MCF 10A (cell line): ENCODE data around the gene CCNT1. TPM values are rescaled to one million over a fixed set of nuclear protein-coding genes. Genes with fewer than 3 reads are reported as not detected.
"Not testable (repeated sequence)": the region's sequence is repeated elsewhere in the genome, so short reads cannot be mapped to it uniquely, and the experiment has no call there.

Source experiments
- BruUV-seq: library from RNA; stranded (reverse); fragments of 400-500 nt; replicated peaks from 2 replicates; lab custom pipeline; 2021; lab: Mats Ljungman, UMichigan
- CTCF ChIA-PET: fragments of 300-600 bp; sonication (Branson Sonifier 250); formaldehyde crosslinking; extraction: SDS; loops from one replicate; lab custom pipeline; 2021; ENCODE audit warnings: antibody characterized with exemption, inconsistent platforms; lab: Yijun Ruan, JAX
- POLR2A ChIA-PET: fragments of 300-600, 350-650 bp; sonication (Branson Sonifier 250); formaldehyde crosslinking; extraction: SDS; loops from one replicate; lab custom pipeline; 2020; ENCODE audit warnings: antibody characterized with exemption, inconsistent platforms; lab: Yijun Ruan, JAX
- DNase-seq: peaks from one replicate; pipeline ENCODE4 v3.0.0-alpha.2; 2018; ENCODE audit not compliant: unreplicated experiment
- H3K27ac Mint-ChIP-seq: one replicate; pipeline ENCODE4 v1.8.0; 2022; ENCODE audit warnings: mild to moderate bottlenecking, low read depth, mixed read lengths; ENCODE audit not compliant: unreplicated experiment
- H3K27me3 Mint-ChIP-seq: one replicate; pipeline ENCODE4 v1.8.0; 2022; ENCODE audit warnings: mixed read lengths; ENCODE audit not compliant: insufficient read depth, unreplicated experiment
- H3K36me3 Mint-ChIP-seq: one replicate; pipeline ENCODE4 v1.8.0; 2022; ENCODE audit warnings: mild to moderate bottlenecking, moderate library complexity, mixed read lengths; ENCODE audit not compliant: insufficient read depth, unreplicated experiment
- H3K4me1 Mint-ChIP-seq: one replicate; pipeline ENCODE4 v1.8.0; 2022; ENCODE audit warnings: mixed read lengths; ENCODE audit not compliant: insufficient read depth, unreplicated experiment
- H3K4me3 Mint-ChIP-seq: one replicate; pipeline ENCODE4 v1.8.0; 2022; ENCODE audit warnings: mild to moderate bottlenecking, moderate library complexity, mixed read lengths; ENCODE audit not compliant: unreplicated experiment
- H3K9me3 Mint-ChIP-seq: one replicate; pipeline ENCODE4 v1.8.0; 2022; ENCODE audit warnings: mixed read lengths; ENCODE audit not compliant: unreplicated experiment
- CTCF ChIP-seq: fragments of 200-600 bp; IDR thresholded peaks from one replicate; pipeline ENCODE4 v1.8.0; 2022; ENCODE audit warnings: antibody characterized with exemption, mild to moderate bottlenecking; ENCODE audit not compliant: unreplicated experiment
- intact Hi-C: fragments of 100-400 bp; cut with micrococcal nuclease; formaldehyde crosslinking; loops from 2 replicates; pipeline ENCODE4 v1.14.1; 2022
- total RNA-seq: library from RNA; stranded (reverse); gene quantifications from 2 replicates; pipeline ENCODE4 v1.2.3, GENCODE V29; 2022

CCNT1 gene
- total RNA-seq, 1 experiment from 2014 or later: 55.1 TPM

GRCh38 chr12:48717252-48717695, 767 bp upstream of the CCNT1 start:
- ChIA-PET POLR2A (interaction anchor here (0.9 to 1.4 kb wide), 4 partner anchors 9 to 78 kb away, joined by 3 to 4 read pairs (median 4); a partner anchor contains a TSS), CTCF (interaction anchor here (1.0 kb wide), 1 partner anchor 25 kb away, joined by 4 read pairs; no protein-coding TSS in a partner anchor)
- Mint-ChIP-seq H3K4me1 (peaks cover 14% of the 10 kb centered on the region), H3K4me3 (peak overlapping the region; percentile 92), H3K27me3 (no peaks in the 10 kb centered on the region), H3K36me3 (peaks cover 42% of the 10 kb centered on the region), H3K27ac (peak overlapping the region; percentile 99), H3K9me3 (peaks cover 18% of the 10 kb centered on the region)
- intact Hi-C loops: no loop called here
- no peak for TF ChIP-seq CTCF
- DNase-seq: peak; percentile 17
- BruUV-seq: TSS peak; percentile 94

- Mint-ChIP-seq H3K27me3 (no peaks in the 10 kb centered on the region), H3K4me3 (peak overlapping the region; percentile 92), H3K9me3 (peaks cover 16% of the 10 kb centered on the region), H3K4me1 (peaks cover 14% of the 10 kb centered on the region), H3K36me3 (peaks cover 54% of the 10 kb centered on the region), H3K27ac (peak overlapping the region; percentile 99)
- TSS peak; percentile 66 for BruUV-seq
- intact Hi-C loops: no loop called here
- no peak for TF ChIP-seq CTCF
- no peak for DNase-seq
- ChIA-PET POLR2A (interaction anchor here (0.6 to 3.2 kb wide), 14 partner anchors 10 to 472 kb away, joined by 3 to 29 read pairs (median 5); partner anchors contain the start of genes ADCY6, DDX23, KANSL2 and TUBA1B), CTCF (interaction anchor here (0.6 to 1.1 kb wide), 3 partner anchors 19 to 99 kb away, joined by 3 to 4 read pairs (median 3); no protein-coding TSS in a partner anchor)
Measured at GRCh38 chr12:48716168-48716492, 377 bp downstream of the CCNT1 start.

GRCh38 chr12:48712209-48712608, 4.3 kb downstream of the CCNT1 start:
- Mint-ChIP-seq H3K27me3 (no peaks in the 10 kb centered on the region), H3K4me1 (peaks cover 14% of the 10 kb centered on the region), H3K27ac (no peak overlapping the region), H3K9me3 (no peaks in the 10 kb centered on the region), H3K4me3 (no peak overlapping the region), H3K36me3 (peaks cover 78% of the 10 kb centered on the region)
- BruUV-seq: no TSS peak
- intact Hi-C loops: no loop called here
- TF ChIP-seq CTCF: no peak
- DNase-seq: no peak
- ChIA-PET POLR2A (interaction anchor here (1.6 kb wide), 1 partner anchor 30 kb away, joined by 4 read pairs; the partner anchor contains the start of gene KANSL2), CTCF (interaction anchor here (0.5 kb wide), 1 partner anchor 118 kb away, joined by 3 read pairs; no protein-coding TSS in a partner anchor)

GRCh38 chr12:48698822-48699221, 17.7 kb downstream of the CCNT1 start:
- H3K27ac Mint-ChIP-seq, DNase-seq, H3K27me3 Mint-ChIP-seq, H3K4me3 Mint-ChIP-seq, H3K9me3 Mint-ChIP-seq, intact Hi-C loops, H3K4me1 Mint-ChIP-seq: not testable (repeated sequence)
- CTCF ChIA-PET: interaction anchor here (0.6 kb wide), 1 partner anchor 11 kb away, joined by 3 read pairs; no protein-coding TSS in a partner anchor
- TSS peak; percentile 10 for BruUV-seq
- peaks cover 94% of the 10 kb centered on the region for H3K36me3 Mint-ChIP-seq
- POLR2A ChIA-PET: interaction anchor here (0.6 kb wide), 1 partner anchor 150 kb away, joined by 3 read pairs; no protein-coding TSS in a partner anchor
